HCT116 (cell line): ENCODE measurements around the gene SMIM28. TPM values are rescaled to one million over a fixed set of nuclear protein-coding genes. Genes with fewer than 3 reads are reported as not detected.

Experiments
- ATAC-seq: fragments of 200-7000 bp; cut with Tn5 transposase; 2 replicates; pipeline ENCODE4 v1.9.1; 2020; ENCODE audit warnings: mild to moderate bottlenecking, moderate library complexity
- BruUV-seq: library from RNA; stranded (reverse); fragments of 400-500 nt; replicated peaks from 2 replicates; lab custom pipeline; 2021; lab: Mats Ljungman, UMichigan
- CTCF ChIA-PET: fragments of 300-600 bp; sonication (Branson Sonifier 250); formaldehyde crosslinking; loops from one replicate; lab custom pipeline; 2021; ENCODE audit warnings: antibody characterized with exemption; lab: Charles Lee
- POLR2A ChIA-PET: fragments of 300-600, 350-600 bp; sonication (Branson Sonifier 250); formaldehyde crosslinking; loops from one replicate; lab custom pipeline; 2021; ENCODE audit warnings: antibody characterized with exemption; lab: Charles Lee
- RAD21 ChIA-PET, 2 experiments: fragments of 300-600 bp; sonication (Branson Sonifier 250); formaldehyde crosslinking; loops; one replicate each; lab custom pipeline; 2023; ENCODE audit warnings: low total read pairs in 2 of 2; ENCODE audit not compliant: uncharacterized antibody in 2 of 2, unreplicated experiment in 2 of 2, low non-redundant PET in 1 of 2; lab: Charles Lee
- DNase-seq: peaks from one replicate; pipeline ENCODE4 v3.0.0-alpha.2; 2010; ENCODE audit warnings: low read depth, low spot score
- H2AFZ ChIP-seq: fragments of 200-600 bp; shearing (Covaris generic), sonication (generic); 2 replicates; pipeline ENCODE4 v1.6.1; 2017; ENCODE audit warnings: low read depth, mixed run types, mixed read lengths, antibody characterized with exemption, low read length; ENCODE audit not compliant: poor library complexity, severe bottlenecking
- H3K27ac ChIP-seq: 2 replicates; pipeline ENCODE4 v1.5.1; 2012; ENCODE audit warnings: low read depth, low read length
- H3K27me3 ChIP-seq: fragments of 200-600 bp; sonication (generic); 2 replicates; pipeline ENCODE4 v1.6.1; 2016; ENCODE audit warnings: mixed run types, low read length, mixed read lengths; ENCODE audit not compliant: insufficient read depth
- H3K36me3 ChIP-seq, 2 experiments: fragments of 200-500 bp in 1 of 2; fragments of 200-600 bp in 1 of 2; sonication (Bioruptor generic) in 1 of 2; sonication (generic) in 1 of 2; 2 replicates each; pipeline versions ENCODE4 v1.5.1 to v1.6.1; 2014 to 2016; ENCODE audit warnings: low read length in 2 of 2, inconsistent platforms in 1 of 2, mixed read lengths in 1 of 2, mixed run types in 1 of 2; ENCODE audit not compliant: insufficient read depth in 2 of 2, control insufficient read depth in 1 of 2
- H3K4me1 ChIP-seq, 2 experiments: fragments of 200-600 bp in 1 of 2; sonication (generic) in 1 of 2; 2 replicates each; pipeline versions ENCODE4 v1.5.1 to v1.6.1; 2012 to 2017; ENCODE audit warnings: low read length in 2 of 2, inconsistent platforms in 1 of 2, mild to moderate bottlenecking in 1 of 2, mixed read lengths in 1 of 2, mixed run types in 1 of 2, moderate library complexity in 1 of 2; ENCODE audit not compliant: insufficient read depth in 2 of 2, control insufficient read depth in 1 of 2
- H3K4me2 ChIP-seq: fragments of 200-600 bp; sonication (generic); 2 replicates; pipeline ENCODE4 v1.6.1; 2017; ENCODE audit warnings: mixed run types, low read length, mixed read lengths
- H3K4me3 ChIP-seq, 2 experiments: fragments of 200-600 bp in 1 of 2; sonication (generic) in 1 of 2; replicated peaks in 1 of 2; 2 replicates each; pipeline ENCODE4 v1.5.1; 2011 to 2016; ENCODE audit warnings: low read length in 2 of 2, control low read depth in 1 of 2, low read depth in 1 of 2, mild to moderate bottlenecking in 1 of 2, mixed read lengths in 1 of 2, mixed run types in 1 of 2
- H3K79me2 ChIP-seq: fragments of 200-600 bp; sonication (generic); 2 replicates; pipeline ENCODE4 v1.6.1; 2017; ENCODE audit warnings: mild to moderate bottlenecking, mixed run types, low read length, moderate library complexity, mixed read lengths; ENCODE audit not compliant: insufficient read depth
- H3K9ac ChIP-seq: fragments of 200-600 bp; sonication (generic); 2 replicates; pipeline ENCODE4 v1.6.1; 2016; ENCODE audit warnings: low read length, mixed read lengths
- H3K9me2 ChIP-seq: fragments of 200-600 bp; sonication (generic), shearing (Covaris generic); 2 replicates; pipeline ENCODE4 v1.6.1; 2017; ENCODE audit warnings: mixed run types, mild to moderate bottlenecking, moderate library complexity; ENCODE audit not compliant: insufficient read depth
- H3K9me3 ChIP-seq, 2 experiments: fragments of 200-500 bp in 1 of 2; fragments of 200-600 bp in 1 of 2; sonication (Bioruptor generic) in 1 of 2; sonication (generic) in 1 of 2; 2 replicates each; pipeline ENCODE4 v1.6.1; 2014 to 2017; ENCODE audit warnings: low read length in 2 of 2, mixed read lengths in 2 of 2, inconsistent platforms in 1 of 2, low read depth in 1 of 2, mild to moderate bottlenecking in 1 of 2, mixed run types in 1 of 2, moderate library complexity in 1 of 2; ENCODE audit not compliant: control insufficient read depth in 1 of 2, insufficient read depth in 1 of 2
- H4K20me1 ChIP-seq: fragments of 200-600 bp; sonication (generic), shearing (Covaris generic); 2 replicates; pipeline ENCODE4 v1.6.1; 2017; ENCODE audit warnings: mixed run types, mild to moderate bottlenecking, moderate library complexity; ENCODE audit not compliant: insufficient read depth
- CEBPB ChIP-seq: IDR thresholded peaks from 2 replicates; pipeline ENCODE4 v1.6.1; 2012; ENCODE audit warnings: low read depth
- FOSL1 ChIP-seq: IDR thresholded peaks from 2 replicates; pipeline ENCODE4 v1.6.1; 2012; ENCODE audit warnings: low read depth
- JUND ChIP-seq: IDR thresholded peaks from 2 replicates; pipeline ENCODE4 v1.6.1; 2012
- POLR2AphosphoS5 ChIP-seq: IDR thresholded peaks from 2 replicates; pipeline ENCODE4 v1.6.1; 2011; ENCODE audit warnings: mild to moderate bottlenecking, low read depth, low read length, moderate library complexity
- SP1 ChIP-seq: IDR thresholded peaks from 2 replicates; pipeline ENCODE4 v1.6.1; 2012; ENCODE audit warnings: low read depth
- SRF ChIP-seq: IDR thresholded peaks from 2 replicates; pipeline ENCODE4 v1.6.1; 2012; ENCODE audit warnings: low read depth
- YY1 ChIP-seq: IDR thresholded peaks from 2 replicates; pipeline ENCODE4 v1.6.1; 2011; ENCODE audit warnings: low read length, low read depth, moderate library complexity, mild to moderate bottlenecking; ENCODE audit not compliant: insufficient replicate concordance; ENCODE audit errors: extremely low read depth
- ZBTB33 ChIP-seq: IDR thresholded peaks from 2 replicates; pipeline ENCODE4 v1.6.1; 2011; ENCODE audit warnings: mild to moderate bottlenecking, low read length, moderate library complexity; ENCODE audit not compliant: insufficient replicate concordance; ENCODE audit errors: extremely low read depth
- ZFX ChIP-seq: fragments of 450-650 bp; IDR thresholded peaks from 2 replicates; pipeline ENCODE4 v1.6.1; 2017
- intact Hi-C: fragments of 100-400 bp; cut with micrococcal nuclease; formaldehyde crosslinking; loops from 2 replicates; pipeline ENCODE4 v1.10.0; 2022
- total RNA-seq: library from RNA; stranded (reverse); gene quantifications from one replicate; pipeline ENCODE4 v1.2.1, GENCODE V29; 2021; ENCODE audit not compliant: unreplicated experiment

The SMIM28 gene
- total RNA-seq, 1 experiment from 2014 or later = not detected

GRCh38 chr6:138410048-138410735 lies 32.5 kb downstream of the SMIM28 start:
- no peak overlapping the region for H3K27ac ChIP-seq
- H3K9ac ChIP-seq = no peak overlapping the region
- ATAC-seq (no peak), DNase-seq (no peak)
- BruUV-seq = no TSS peak
- POLR2A ChIA-PET = no interaction called here
- no peaks in the 10 kb centered on the region for H3K9me3 ChIP-seq
- no peaks in the 10 kb centered on the region for H3K79me2 ChIP-seq
- no peaks in the 10 kb centered on the region for H3K27me3 ChIP-seq
- 0 out of 2 replicates have a peak overlapping the region, but pooled peaks have one; percentile 50 for H3K4me2 ChIP-seq
- intact Hi-C loops = no loop called here
- TF ChIP-seq CEBPB (peak; percentile 81), JUND (no peak)
- no peak overlapping the region for H2AFZ ChIP-seq
- H3K4me1 ChIP-seq = peaks cover 5 to 19% of the 10 kb centered on the region in 2 experiments
- no peaks in the 10 kb centered on the region for H3K9me2 ChIP-seq
- no peaks in the 10 kb centered on the region for H4K20me1 ChIP-seq
- peaks cover 36% of the 10 kb centered on the region in 2 experiments; a peak in 3 of 4 replicates for H3K36me3 ChIP-seq
- CTCF ChIA-PET = no interaction called here
- RAD21 ChIA-PET = interaction anchor here in 1 of 2 experiments (0.7 kb wide), 1 partner anchor 954 kb away, joined by 3 read pairs; no protein-coding TSS in a partner anchor
- no peak overlapping the region for H3K4me3 ChIP-seq

- H3K4me3 ChIP-seq = no peak overlapping the region
- ChIA-PET RAD21 (interaction anchor here in 1 of 2 experiments (0.6 kb wide), 1 partner anchor 135 kb away, joined by 3 read pairs; no protein-coding TSS in a partner anchor), CTCF (no interaction called here)
- TF ChIP-seq POLR2AphosphoS5 = no peak
- peak; percentile 67 for TF ChIP-seq JUND
- no peak for TF ChIP-seq ZBTB33
- 0 out of 2 replicates have a peak, but pooled peaks have one; percentile 31 for TF ChIP-seq CEBPB
- TF ChIP-seq YY1 = no peak
- no peak for TF ChIP-seq ZFX
- TF ChIP-seq FOSL1 = peak; percentile 73; the same call in 1 of the 2 replicates
- TF ChIP-seq SRF = no peak
- TF ChIP-seq SP1 = peak; percentile 73
- TF ChIP-seq, all 23 proteins: peak for 4
- no peaks in the 10 kb centered on the region for H4K20me1 ChIP-seq
- BruUV-seq = no TSS peak
- intact Hi-C loops = no loop called here
- no peaks in the 10 kb centered on the region for H3K27me3 ChIP-seq
- POLR2A ChIA-PET = no interaction called here
- H3K9me2 ChIP-seq = no peaks in the 10 kb centered on the region
- H3K9ac ChIP-seq = no peak overlapping the region
- peak overlapping the region; percentile 50 for H3K4me2 ChIP-seq
- H3K4me1 ChIP-seq = peaks cover 5 to 15% of the 10 kb centered on the region in 2 experiments
- H2AFZ ChIP-seq = no peak overlapping the region
- DNase-seq = peak; percentile 16
- H3K79me2 ChIP-seq = no peaks in the 10 kb centered on the region
- peak overlapping the region; percentile 7; the same call in 1 of the 2 replicates for H3K27ac ChIP-seq
- H3K36me3 ChIP-seq = peaks cover 30 to 31% of the 10 kb centered on the region in 2 experiments; a peak in 3 of 4 replicates
- no peaks in the 10 kb centered on the region for H3K9me3 ChIP-seq
- ATAC-seq = peak; percentile 60
Observed at GRCh38 chr6:138410972-138411880, 33.5 kb downstream of the SMIM28 start.
